GM23338 (cell line): ENCODE measurements around the gene EPB41L5. TPM values are rescaled to one million over a fixed set of nuclear protein-coding genes. Genes with fewer than 3 reads are reported as not detected.

Source experiments
- ATAC-seq: fragments of 200-7000 bp; cut with Tn5 transposase; 3 replicates; pipeline ENCODE4 v1.9.1; 2020
- DNase-seq: peaks from one replicate; pipeline ENCODE4 v3.0.0-alpha.2; 2015; ENCODE audit warnings: low spot score
- H2AFZ ChIP-seq: fragments of 200-600 bp; sonication (generic); 2 replicates; pipeline ENCODE4 v1.8.0; 2016; ENCODE audit warnings: antibody characterized with exemption, mild to moderate bottlenecking, moderate library complexity
- H3F3A ChIP-seq: fragments of 200-600 bp; sonication (generic); replicated peaks from 2 replicates; pipeline ENCODE4 v1.8.0; 2017; ENCODE audit warnings: antibody characterized with exemption, mixed run types, low read depth
- H3K27ac ChIP-seq: fragments of 200-600 bp; sonication (generic); 2 replicates; pipeline ENCODE4 v1.6.1; 2016; ENCODE audit warnings: low read depth
- H3K27me3 ChIP-seq: fragments of 200-600 bp; sonication (generic); 2 replicates; pipeline ENCODE4 v1.8.0; 2016; ENCODE audit warnings: mild to moderate bottlenecking, mixed run types, moderate library complexity; ENCODE audit not compliant: insufficient read depth
- H3K36me3 ChIP-seq: fragments of 200-600 bp; sonication (generic); 2 replicates; pipeline ENCODE4 v1.8.0; 2016; ENCODE audit warnings: mild to moderate bottlenecking; ENCODE audit not compliant: insufficient read depth
- H3K4me1 ChIP-seq: fragments of 200-600 bp; sonication (generic); 2 replicates; pipeline ENCODE4 v1.8.0; 2016; ENCODE audit warnings: mild to moderate bottlenecking, moderate library complexity; ENCODE audit not compliant: insufficient read depth
- H3K4me2 ChIP-seq: fragments of 200-600 bp; sonication (generic); 2 replicates; pipeline ENCODE4 v1.7.1; 2017; ENCODE audit warnings: mixed run types
- H3K4me3 ChIP-seq: fragments of 200-600 bp; sonication (generic); 2 replicates; pipeline ENCODE4 v1.6.1; 2016; ENCODE audit warnings: mixed run types
- H3K79me2 ChIP-seq: fragments of 200-600 bp; sonication (generic); replicated peaks from 2 replicates; pipeline ENCODE4 v1.8.0; 2017; ENCODE audit warnings: mild to moderate bottlenecking; ENCODE audit not compliant: insufficient read depth
- H3K9me2 ChIP-seq: fragments of 200-600 bp; sonication (generic); 2 replicates; pipeline ENCODE4 v1.8.0; 2017; ENCODE audit not compliant: insufficient read depth
- H4K20me1 ChIP-seq: fragments of 200-600 bp; sonication (generic); replicated peaks from 2 replicates; pipeline ENCODE4 v1.8.0; 2017; ENCODE audit warnings: mild to moderate bottlenecking; ENCODE audit not compliant: insufficient read depth
- H3K27ac Mint-ChIP-seq: 2 replicates; pipeline ENCODE4 v1.8.0; 2020; ENCODE audit warnings: inconsistent platforms, mild to moderate bottlenecking, moderate library complexity, mixed read lengths
- H3K27me3 Mint-ChIP-seq: 3 replicates; pipeline ENCODE4 v1.8.0; 2022; ENCODE audit warnings: low read depth, mild to moderate bottlenecking, moderate library complexity, mixed read lengths, inconsistent platforms; ENCODE audit not compliant: insufficient read depth, poor library complexity
- H3K36me3 Mint-ChIP-seq: 3 replicates; pipeline ENCODE4 v1.8.0; 2021; ENCODE audit warnings: low read depth, mild to moderate bottlenecking, inconsistent platforms, moderate library complexity, mixed read lengths
- H3K4me1 Mint-ChIP-seq: 3 replicates; pipeline ENCODE4 v1.8.0; 2020; ENCODE audit warnings: mild to moderate bottlenecking, inconsistent platforms, mixed read lengths
- H3K4me3 Mint-ChIP-seq: 3 replicates; pipeline ENCODE4 v1.8.0; 2021; ENCODE audit warnings: moderate library complexity, mild to moderate bottlenecking, inconsistent platforms, mixed read lengths
- H3K9me3 Mint-ChIP-seq: 3 replicates; pipeline ENCODE4 v1.8.0; 2020; ENCODE audit warnings: moderate library complexity, mild to moderate bottlenecking, inconsistent platforms, mixed read lengths
- CREB1 ChIP-seq: fragments of 250-450 bp; sonication (Bioruptor Pico); IDR thresholded peaks from 2 replicates; pipeline ENCODE4 v1.5.0; 2020; ENCODE audit warnings: low read depth, mild to moderate bottlenecking, moderate library complexity
- EZH2 ChIP-seq: fragments of 200-600 bp; sonication (generic); IDR thresholded peaks from one replicate; pipeline ENCODE4 v1.8.0; 2017; ENCODE audit warnings: antibody characterized with exemption, mild to moderate bottlenecking, low read depth; ENCODE audit not compliant: unreplicated experiment
- EZH2phosphoT487 ChIP-seq: fragments of 200-600 bp; sonication (generic); IDR thresholded peaks from one replicate; pipeline ENCODE4 v1.8.1; 2018; ENCODE audit warnings: antibody characterized with exemption; ENCODE audit not compliant: unreplicated experiment
- JUNB ChIP-seq: IDR thresholded peaks from one replicate; pipeline ENCODE4 v1.6.1; 2016; ENCODE audit warnings: antibody characterized with exemption; ENCODE audit not compliant: unreplicated experiment
- NANOG ChIP-seq: IDR thresholded peaks from 2 replicates; pipeline ENCODE4 v1.6.1; 2016; ENCODE audit warnings: antibody characterized with exemption, borderline replicate concordance
- POLR2AphosphoS5 ChIP-seq: IDR thresholded peaks from 2 replicates; pipeline ENCODE4 v1.6.1; 2016; ENCODE audit warnings: antibody characterized with exemption, low read depth
- STAT1 ChIP-seq: IDR thresholded peaks from one replicate; pipeline ENCODE4 v1.6.1; 2016; ENCODE audit warnings: antibody characterized with exemption; ENCODE audit not compliant: unreplicated experiment
- ZNF114 ChIP-seq: fragments of 250-450 bp; sonication (Bioruptor Pico); IDR thresholded peaks from 2 replicates; pipeline ENCODE4 v1.5.0; 2020; ENCODE audit warnings: mild to moderate bottlenecking, moderate library complexity
- ZNF331 ChIP-seq: fragments of 250-450 bp; sonication (Bioruptor Pico); IDR thresholded peaks from 2 replicates; pipeline ENCODE4 v1.5.0; 2020; ENCODE audit warnings: low read depth, mild to moderate bottlenecking, moderate library complexity
- polyA plus RNA-seq: library from polyadenylated mRNA; unstranded; fragments of >200 nt; fragmentation: Nextera tagmentation; extraction: Ambion mirVana; gene quantifications from 2 replicates; pipeline ENCODE4 v1.2.1, GENCODE V29; 2016
- total RNA-seq: library from RNA; depleted of rRNA; stranded (reverse); fragments of >200 nt; shearing (Covaris generic); gene quantifications from 2 replicates; pipeline ENCODE4 v1.2.3, GENCODE V29; 2014
- TF ChIP-seq, protein P1 (sequence below): IDR thresholded peaks from 2 replicates; pipeline ENCODE4 v1.6.1; 2016; ENCODE audit warnings: antibody characterized with exemption
- TF ChIP-seq, protein P2 (sequence below): IDR thresholded peaks from one replicate; pipeline ENCODE4 v1.6.1; 2018; ENCODE audit warnings: antibody characterized with exemption; ENCODE audit not compliant: unreplicated experiment
- TF ChIP-seq, protein P3 (sequence below), 2 experiments: fragments of 200-600 bp in 1 of 2; sonication (generic) in 1 of 2; conservative IDR thresholded peaks; 2 replicates each; pipeline versions ENCODE4 v1.5.1 to v1.6.1; 2016 to 2017; ENCODE audit warnings: antibody characterized with exemption in 2 of 2, low read depth in 2 of 2, mild to moderate bottlenecking in 2 of 2, moderate library complexity in 1 of 2
- TF ChIP-seq, protein P4 (sequence below): fragments of 250-450 bp; sonication (Bioruptor Pico); IDR thresholded peaks from 2 replicates; pipeline ENCODE4 v1.5.0; 2020; ENCODE audit warnings: mild to moderate bottlenecking, moderate library complexity

Gene EPB41L5
- total and polyA plus RNA-seq, 2 experiments from 2014 or later, result 15.5 to 35.4 TPM

DNA sequence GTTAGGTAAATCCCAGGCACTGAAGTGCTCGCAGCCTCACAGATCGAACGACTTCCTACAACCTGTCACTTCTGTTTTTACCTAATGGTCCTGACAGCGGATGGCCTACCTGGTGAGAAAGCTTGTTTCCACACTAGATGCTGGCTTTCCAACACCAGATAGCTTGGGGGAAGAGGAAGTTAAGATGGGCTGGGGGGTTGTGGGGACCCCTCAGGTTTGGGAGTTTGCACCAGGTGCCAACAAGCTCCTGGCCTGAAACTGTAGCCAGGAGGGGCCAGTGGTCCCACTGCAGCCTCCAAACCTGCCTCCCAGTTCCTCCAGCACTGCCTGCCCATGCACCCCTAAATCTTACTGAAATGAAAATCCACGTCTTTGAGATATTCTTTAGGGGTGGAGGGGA, 206.4 kb downstream of the EPB41L5 start:
- Mint-ChIP-seq H3K27me3 (peaks cover 28% of the 10 kb centered on the region), H3K36me3 (peaks cover 20% of the 10 kb centered on the region), H3K27ac (no peak overlapping the region), H3K4me3 (no peak overlapping the region), H3K9me3 (peaks cover 13% of the 10 kb centered on the region), H3K4me1 (peaks cover 18% of the 10 kb centered on the region)
- no peak for TF ChIP-seq EZH2phosphoT487
- no peak for TF ChIP-seq JUNB
- no peak for TF ChIP-seq CREB1 (CRISPR knock-in tag)
- TF ChIP-seq, protein P1, sequence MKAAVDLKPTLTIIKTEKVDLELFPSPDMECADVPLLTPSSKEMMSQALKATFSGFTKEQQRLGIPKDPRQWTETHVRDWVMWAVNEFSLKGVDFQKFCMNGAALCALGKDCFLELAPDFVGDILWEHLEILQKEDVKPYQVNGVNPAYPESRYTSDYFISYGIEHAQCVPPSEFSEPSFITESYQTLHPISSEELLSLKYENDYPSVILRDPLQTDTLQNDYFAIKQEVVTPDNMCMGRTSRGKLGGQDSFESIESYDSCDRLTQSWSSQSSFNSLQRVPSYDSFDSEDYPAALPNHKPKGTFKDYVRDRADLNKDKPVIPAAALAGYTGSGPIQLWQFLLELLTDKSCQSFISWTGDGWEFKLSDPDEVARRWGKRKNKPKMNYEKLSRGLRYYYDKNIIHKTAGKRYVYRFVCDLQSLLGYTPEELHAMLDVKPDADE, result no peak
- TF ChIP-seq ZNF331, result no peak
- TF ChIP-seq, protein P2, sequence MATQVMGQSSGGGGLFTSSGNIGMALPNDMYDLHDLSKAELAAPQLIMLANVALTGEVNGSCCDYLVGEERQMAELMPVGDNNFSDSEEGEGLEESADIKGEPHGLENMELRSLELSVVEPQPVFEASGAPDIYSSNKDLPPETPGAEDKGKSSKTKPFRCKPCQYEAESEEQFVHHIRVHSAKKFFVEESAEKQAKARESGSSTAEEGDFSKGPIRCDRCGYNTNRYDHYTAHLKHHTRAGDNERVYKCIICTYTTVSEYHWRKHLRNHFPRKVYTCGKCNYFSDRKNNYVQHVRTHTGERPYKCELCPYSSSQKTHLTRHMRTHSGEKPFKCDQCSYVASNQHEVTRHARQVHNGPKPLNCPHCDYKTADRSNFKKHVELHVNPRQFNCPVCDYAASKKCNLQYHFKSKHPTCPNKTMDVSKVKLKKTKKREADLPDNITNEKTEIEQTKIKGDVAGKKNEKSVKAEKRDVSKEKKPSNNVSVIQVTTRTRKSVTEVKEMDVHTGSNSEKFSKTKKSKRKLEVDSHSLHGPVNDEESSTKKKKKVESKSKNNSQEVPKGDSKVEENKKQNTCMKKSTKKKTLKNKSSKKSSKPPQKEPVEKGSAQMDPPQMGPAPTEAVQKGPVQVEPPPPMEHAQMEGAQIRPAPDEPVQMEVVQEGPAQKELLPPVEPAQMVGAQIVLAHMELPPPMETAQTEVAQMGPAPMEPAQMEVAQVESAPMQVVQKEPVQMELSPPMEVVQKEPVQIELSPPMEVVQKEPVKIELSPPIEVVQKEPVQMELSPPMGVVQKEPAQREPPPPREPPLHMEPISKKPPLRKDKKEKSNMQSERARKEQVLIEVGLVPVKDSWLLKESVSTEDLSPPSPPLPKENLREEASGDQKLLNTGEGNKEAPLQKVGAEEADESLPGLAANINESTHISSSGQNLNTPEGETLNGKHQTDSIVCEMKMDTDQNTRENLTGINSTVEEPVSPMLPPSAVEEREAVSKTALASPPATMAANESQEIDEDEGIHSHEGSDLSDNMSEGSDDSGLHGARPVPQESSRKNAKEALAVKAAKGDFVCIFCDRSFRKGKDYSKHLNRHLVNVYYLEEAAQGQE, result no peak
- TF ChIP-seq POLR2AphosphoS5, result no peak
- TF ChIP-seq NANOG, result no peak
- TF ChIP-seq, protein P3, sequence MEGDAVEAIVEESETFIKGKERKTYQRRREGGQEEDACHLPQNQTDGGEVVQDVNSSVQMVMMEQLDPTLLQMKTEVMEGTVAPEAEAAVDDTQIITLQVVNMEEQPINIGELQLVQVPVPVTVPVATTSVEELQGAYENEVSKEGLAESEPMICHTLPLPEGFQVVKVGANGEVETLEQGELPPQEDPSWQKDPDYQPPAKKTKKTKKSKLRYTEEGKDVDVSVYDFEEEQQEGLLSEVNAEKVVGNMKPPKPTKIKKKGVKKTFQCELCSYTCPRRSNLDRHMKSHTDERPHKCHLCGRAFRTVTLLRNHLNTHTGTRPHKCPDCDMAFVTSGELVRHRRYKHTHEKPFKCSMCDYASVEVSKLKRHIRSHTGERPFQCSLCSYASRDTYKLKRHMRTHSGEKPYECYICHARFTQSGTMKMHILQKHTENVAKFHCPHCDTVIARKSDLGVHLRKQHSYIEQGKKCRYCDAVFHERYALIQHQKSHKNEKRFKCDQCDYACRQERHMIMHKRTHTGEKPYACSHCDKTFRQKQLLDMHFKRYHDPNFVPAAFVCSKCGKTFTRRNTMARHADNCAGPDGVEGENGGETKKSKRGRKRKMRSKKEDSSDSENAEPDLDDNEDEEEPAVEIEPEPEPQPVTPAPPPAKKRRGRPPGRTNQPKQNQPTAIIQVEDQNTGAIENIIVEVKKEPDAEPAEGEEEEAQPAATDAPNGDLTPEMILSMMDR (conservative IDR thresholded peaks at IDR 0.05; ENCODE audit: low read depth in 2 of 2), result no peak
- TF ChIP-seq STAT1, result no peak
- TF ChIP-seq, protein P4, sequence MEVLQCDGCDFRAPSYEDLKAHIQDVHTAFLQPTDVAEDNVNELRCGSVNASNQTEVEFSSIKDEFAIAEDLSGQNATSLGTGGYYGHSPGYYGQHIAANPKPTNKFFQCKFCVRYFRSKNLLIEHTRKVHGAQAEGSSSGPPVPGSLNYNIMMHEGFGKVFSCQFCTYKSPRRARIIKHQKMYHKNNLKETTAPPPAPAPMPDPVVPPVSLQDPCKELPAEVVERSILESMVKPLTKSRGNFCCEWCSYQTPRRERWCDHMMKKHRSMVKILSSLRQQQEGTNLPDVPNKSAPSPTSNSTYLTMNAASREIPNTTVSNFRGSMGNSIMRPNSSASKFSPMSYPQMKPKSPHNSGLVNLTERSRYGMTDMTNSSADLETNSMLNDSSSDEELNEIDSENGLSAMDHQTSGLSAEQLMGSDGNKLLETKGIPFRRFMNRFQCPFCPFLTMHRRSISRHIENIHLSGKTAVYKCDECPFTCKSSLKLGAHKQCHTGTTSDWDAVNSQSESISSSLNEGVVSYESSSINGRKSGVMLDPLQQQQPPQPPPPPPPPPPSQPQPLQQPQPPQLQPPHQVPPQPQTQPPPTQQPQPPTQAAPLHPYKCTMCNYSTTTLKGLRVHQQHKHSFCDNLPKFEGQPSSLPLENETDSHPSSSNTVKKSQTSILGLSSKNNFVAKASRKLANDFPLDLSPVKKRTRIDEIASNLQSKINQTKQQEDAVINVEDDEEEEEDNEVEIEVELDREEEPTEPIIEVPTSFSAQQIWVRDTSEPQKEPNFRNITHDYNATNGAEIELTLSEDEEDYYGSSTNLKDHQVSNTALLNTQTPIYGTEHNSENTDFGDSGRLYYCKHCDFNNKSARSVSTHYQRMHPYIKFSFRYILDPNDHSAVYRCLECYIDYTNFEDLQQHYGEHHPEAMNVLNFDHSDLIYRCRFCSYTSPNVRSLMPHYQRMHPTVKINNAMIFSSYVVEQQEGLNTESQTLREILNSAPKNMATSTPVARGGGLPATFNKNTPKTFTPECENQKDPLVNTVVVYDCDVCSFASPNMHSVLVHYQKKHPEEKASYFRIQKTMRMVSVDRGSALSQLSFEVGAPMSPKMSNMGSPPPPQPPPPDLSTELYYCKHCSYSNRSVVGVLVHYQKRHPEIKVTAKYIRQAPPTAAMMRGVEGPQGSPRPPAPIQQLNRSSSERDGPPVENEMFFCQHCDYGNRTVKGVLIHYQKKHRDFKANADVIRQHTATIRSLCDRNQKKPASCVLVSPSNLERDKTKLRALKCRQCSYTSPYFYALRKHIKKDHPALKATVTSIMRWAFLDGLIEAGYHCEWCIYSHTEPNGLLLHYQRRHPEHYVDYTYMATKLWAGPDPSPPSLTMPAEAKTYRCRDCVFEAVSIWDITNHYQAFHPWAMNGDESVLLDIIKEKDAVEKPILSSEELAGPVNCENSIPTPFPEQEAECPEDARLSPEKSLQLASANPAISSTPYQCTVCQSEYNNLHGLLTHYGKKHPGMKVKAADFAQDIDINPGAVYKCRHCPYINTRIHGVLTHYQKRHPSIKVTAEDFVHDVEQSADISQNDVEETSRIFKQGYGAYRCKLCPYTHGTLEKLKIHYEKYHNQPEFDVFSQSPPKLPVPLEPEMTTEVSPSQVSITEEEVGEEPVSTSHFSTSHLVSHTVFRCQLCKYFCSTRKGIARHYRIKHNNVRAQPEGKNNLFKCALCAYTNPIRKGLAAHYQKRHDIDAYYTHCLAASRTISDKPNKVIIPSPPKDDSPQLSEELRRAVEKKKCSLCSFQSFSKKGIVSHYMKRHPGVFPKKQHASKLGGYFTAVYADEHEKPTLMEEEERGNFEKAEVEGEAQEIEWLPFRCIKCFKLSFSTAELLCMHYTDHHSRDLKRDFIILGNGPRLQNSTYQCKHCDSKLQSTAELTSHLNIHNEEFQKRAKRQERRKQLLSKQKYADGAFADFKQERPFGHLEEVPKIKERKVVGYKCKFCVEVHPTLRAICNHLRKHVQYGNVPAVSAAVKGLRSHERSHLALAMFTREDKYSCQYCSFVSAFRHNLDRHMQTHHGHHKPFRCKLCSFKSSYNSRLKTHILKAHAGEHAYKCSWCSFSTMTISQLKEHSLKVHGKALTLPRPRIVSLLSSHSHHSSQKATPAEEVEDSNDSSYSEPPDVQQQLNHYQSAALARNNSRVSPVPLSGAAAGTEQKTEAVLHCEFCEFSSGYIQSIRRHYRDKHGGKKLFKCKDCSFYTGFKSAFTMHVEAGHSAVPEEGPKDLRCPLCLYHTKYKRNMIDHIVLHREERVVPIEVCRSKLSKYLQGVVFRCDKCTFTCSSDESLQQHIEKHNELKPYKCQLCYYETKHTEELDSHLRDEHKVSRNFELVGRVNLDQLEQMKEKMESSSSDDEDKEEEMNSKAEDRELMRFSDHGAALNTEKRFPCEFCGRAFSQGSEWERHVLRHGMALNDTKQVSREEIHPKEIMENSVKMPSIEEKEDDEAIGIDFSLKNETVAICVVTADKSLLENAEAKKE (CRISPR knock-in tag), result no peak
- TF ChIP-seq ZNF114 (CRISPR knock-in tag), result no peak
- no peak for TF ChIP-seq EZH2
- no peak overlapping the region for H3K4me3 ChIP-seq
- DNase-seq (no peak), ATAC-seq (no peak)
- no peak overlapping the region for H2AFZ ChIP-seq
- H4K20me1 ChIP-seq, result peaks cover 16% of the 10 kb centered on the region; the same call in 1 of the 2 replicates
- H3K79me2 ChIP-seq, result peaks cover 14% of the 10 kb centered on the region
- peaks cover 19% of the 10 kb centered on the region for H3K27me3 ChIP-seq
- peaks cover 6% of the 10 kb centered on the region; the same call in 1 of the 2 replicates for H3K9me2 ChIP-seq
- no peaks in the 10 kb centered on the region; the same call in 1 of the 2 replicates for H3K4me1 ChIP-seq
- H3K4me2 ChIP-seq, result no peak overlapping the region
- H3F3A ChIP-seq, result no peaks in the 10 kb centered on the region
- no peaks in the 10 kb centered on the region; the same call in 1 of the 2 replicates for H3K36me3 ChIP-seq
- no peak overlapping the region for H3K27ac ChIP-seq
